SKM-1 treated with dmso at 0.1 percent for 144 hours (cell line): ENCODE data around the gene PPM1L.

Experiments used
- DNase-seq: peaks from one replicate; lab custom pipeline; 2025; ENCODE audit not compliant: unreplicated experiment; lab: John Stamatoyannopoulos, UW

The PPM1L gene

DNA sequence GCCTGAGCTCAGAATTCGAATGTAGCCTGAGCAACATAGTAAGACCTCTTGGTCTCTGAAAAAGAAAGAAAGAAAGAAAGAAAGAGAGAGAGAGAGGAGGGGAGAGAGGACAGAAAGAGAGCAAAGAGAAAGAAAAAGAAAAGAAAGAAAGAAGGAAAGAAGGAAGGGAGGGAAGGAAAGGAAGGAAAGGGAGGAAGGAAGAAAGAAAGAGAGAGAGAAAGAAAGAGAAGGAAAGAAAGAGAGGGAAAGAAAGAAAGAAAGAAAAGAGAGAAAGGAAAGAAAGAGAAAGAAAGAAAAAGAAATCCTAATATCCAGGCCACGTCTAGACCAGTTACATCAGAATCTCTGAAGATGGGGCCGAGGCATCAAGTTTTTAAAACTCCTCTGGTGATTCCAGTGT lies 50.7 kb downstream of the PPM1L start:
- no peak for DNase-seq

DNA sequence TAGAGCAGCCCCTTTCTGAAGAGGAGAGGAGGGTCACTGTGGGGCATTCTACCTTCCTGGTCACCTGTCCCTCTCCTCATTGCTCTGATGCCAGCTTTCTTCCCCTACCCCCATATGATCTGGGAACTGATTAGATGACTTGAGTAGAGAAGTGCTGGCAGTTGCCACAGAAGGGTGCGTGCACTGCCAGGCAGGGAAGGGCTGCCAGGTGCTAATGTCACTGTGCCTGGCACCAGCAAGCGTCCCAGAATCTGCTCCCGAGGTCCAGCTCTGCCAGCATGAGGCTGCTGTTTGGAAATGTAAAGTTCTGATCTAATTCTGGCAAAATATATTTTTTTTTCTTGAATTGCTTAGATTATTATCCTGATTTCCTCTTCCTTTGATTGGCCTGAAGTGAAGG lies 52.8 kb downstream of the PPM1L start:
- no peak for DNase-seq

- no peak for DNase-seq
Measured at GRCh38 chr3:160809453-160809852, 53.4 kb downstream of the PPM1L start.

- no peak for DNase-seq
Measured at GRCh38 chr3:160810362-160811236, 54.6 kb downstream of the PPM1L start.

- DNase-seq: no peak
Measured at GRCh38 chr3:160811237-160811548, 55.2 kb downstream of the PPM1L start.

DNA sequence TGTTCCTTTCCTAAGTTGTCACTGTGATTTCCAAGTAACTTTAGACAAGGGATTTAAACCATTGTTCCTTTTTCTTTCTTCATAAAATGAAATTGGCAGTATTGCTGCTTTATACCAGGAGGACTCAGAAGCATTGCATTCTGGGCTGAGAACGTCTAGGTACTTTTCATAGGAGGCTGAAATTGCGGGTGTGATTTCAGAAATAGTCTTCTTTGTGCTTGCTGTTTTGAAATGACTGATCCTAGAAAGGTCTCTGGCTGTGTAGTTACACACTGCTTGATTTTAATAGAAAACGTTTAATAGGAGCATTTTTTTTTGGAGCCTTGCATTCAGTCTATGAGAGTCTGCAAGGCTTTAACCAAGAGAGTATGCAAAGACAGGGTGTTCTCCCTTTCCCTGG lies 56.3 kb downstream of the PPM1L start:
- DNase-seq: no peak

GRCh38 chr3:160815280-160815679 lies 59.2 kb downstream of the PPM1L start:
- DNase-seq: no peak

- no peak for DNase-seq
Measured at GRCh38 chr3:160820022-160820421, 64.0 kb downstream of the PPM1L start.

- no peak for DNase-seq
Measured at GRCh38 chr3:160820430-160820829, 64.4 kb downstream of the PPM1L start.

DNA sequence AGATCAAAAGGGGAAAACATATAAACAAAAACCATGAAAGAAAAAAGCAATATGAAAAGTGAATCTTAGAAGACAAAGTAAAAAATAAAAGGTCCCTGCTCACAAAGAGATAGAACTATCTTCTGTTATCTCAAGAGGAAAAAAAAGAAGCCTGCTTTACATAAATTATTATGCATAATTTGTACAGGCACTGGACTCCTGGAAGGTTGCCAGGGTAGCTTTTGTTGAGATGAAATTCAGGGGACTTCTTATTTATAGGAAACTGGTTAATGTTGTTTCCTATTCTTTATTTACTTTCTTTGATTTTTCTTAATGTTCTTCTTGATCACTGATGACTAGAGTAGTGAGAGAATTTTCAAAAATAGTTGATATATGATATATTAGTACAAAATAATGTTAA lies 66.9 kb downstream of the PPM1L start:
- DNase-seq: no peak

- DNase-seq: no peak
Measured at GRCh38 chr3:160825311-160825800, 69.3 kb downstream of the PPM1L start.

GRCh38 chr3:160826408-160826807 lies 70.4 kb downstream of the PPM1L start:
- no peak for DNase-seq

DNA sequence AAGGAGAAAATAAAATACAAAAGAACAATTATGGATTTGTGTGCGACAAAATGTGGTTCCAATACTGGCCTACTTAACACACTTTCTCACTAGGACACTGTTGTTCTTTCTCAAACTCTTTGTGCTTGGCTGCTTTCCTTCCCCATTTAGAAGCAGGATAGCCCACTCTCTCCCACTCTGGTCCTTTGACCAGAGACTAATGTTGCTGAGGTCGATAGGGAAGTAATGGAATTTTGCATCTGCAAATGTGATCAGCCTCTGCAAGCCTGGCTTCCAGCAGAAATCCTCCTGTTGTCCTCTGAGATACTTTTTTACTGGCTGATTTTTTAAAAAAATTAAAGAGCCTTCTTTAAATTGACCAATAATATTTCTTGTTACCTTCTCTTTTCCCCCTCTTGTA lies 71.0 kb downstream of the PPM1L start:
- DNase-seq: no peak

- no peak for DNase-seq
Measured at GRCh38 chr3:160827516-160827915, 71.5 kb downstream of the PPM1L start.

- no peak for DNase-seq
Measured at GRCh38 chr3:160828880-160829279, 72.8 kb downstream of the PPM1L start.

DNA sequence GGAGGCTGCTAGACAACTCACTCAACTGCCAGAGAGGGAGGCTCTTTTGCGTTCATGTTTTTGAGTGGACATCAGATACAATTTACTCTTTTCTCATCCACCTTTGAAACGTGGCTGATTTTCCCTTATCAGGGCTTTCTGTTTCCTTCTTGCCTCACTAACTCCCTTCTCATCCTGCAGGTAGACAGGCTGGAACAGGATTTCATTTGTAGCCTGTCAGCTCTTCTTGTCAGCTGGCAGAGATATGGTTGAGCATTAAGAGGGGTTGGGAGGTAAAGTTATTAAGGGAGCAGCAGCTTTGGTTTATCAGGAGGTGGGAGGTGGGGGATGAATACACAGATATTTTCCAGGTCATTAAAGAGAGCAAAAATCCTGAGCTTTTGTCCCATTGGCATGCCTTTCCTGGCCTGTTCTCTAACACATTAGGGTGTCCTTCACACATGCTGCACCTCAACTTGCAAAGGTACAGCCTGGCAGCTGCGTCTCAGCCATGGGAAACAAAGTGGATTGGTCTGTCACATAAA lies 73.5 kb downstream of the PPM1L start:
- DNase-seq: no peak

- no peak for DNase-seq
Measured at GRCh38 chr3:160830796-160831195, 74.8 kb downstream of the PPM1L start.

- DNase-seq: no peak
Measured at GRCh38 chr3:160831401-160831800, 75.4 kb downstream of the PPM1L start.

- peak; percentile 71 for DNase-seq
Measured at GRCh38 chr3:160837394-160837980, 81.5 kb downstream of the PPM1L start.

DNA sequence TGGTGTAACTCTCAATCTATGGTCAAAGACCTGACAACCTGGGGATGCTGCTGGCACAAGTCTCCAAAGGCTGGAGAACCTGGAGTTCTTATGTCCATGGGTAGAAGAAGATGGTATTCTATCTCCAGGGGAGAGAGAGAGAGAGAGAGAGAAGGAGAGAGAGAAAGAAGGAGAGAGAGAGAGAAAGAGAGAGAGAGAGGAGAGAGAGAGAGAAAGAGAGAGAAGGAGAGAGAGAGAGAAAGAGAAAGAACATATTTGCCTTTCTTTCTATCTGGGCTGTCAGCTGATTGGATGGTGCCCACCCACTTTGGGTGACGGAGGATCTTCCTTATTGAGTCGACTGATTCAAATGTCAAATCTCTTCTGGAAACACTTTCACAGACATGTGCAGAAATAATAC lies 84.6 kb downstream of the PPM1L start:
- no peak for DNase-seq

DNA sequence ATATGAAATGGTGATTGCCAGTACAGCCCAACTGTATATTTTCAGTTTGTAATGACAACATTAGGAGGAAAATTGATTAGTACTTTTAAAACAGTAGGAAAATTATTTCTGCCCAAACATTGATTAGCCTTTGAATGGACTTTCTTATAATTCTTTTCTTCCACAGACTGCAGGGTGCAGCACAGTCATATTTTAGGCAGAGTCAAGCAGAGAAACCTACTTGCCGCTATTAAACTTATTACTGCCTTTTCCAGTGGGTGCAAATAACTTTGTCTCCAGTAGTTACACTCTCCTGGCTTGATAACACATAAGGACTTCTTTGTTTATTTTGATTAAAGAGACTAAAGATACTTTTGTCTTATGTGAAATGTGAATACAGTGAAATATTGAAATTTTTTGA lies 85.4 kb downstream of the PPM1L start:
- no peak for DNase-seq
